SK-N-SH (cell line): ENCODE data around the gene OPCML. TPM values are rescaled to one million over a fixed set of nuclear protein-coding genes. Genes with fewer than 3 reads are reported as not detected.

Source experiments
- CTCF ChIA-PET: fragments of 300-600, 350-600 bp; formaldehyde crosslinking; extraction: SDS; loops from one replicate; lab custom pipeline; 2021; lab: Yijun Ruan, JAX
- POLR2A ChIA-PET: fragments of 350-600 bp; sonication (Branson Sonifier 250); formaldehyde crosslinking; extraction: SDS; loops from one replicate; lab custom pipeline; 2020; ENCODE audit warnings: antibody characterized with exemption, inconsistent platforms; lab: Yijun Ruan, JAX
- DNase-seq: peaks from one replicate; pipeline ENCODE4 v3.0.0; 2012
- H2AFZ ChIP-seq: fragments of 200-600 bp; sonication (generic); 2 replicates; pipeline ENCODE4 v1.8.1; 2016; ENCODE audit warnings: antibody characterized with exemption, mild to moderate bottlenecking, low read depth
- H3F3A ChIP-seq: fragments of 200-600 bp; sonication (generic); replicated peaks from 2 replicates; pipeline ENCODE3; 2016; ENCODE audit warnings: antibody characterized with exemption, mild to moderate bottlenecking; ENCODE audit not compliant: insufficient read depth
- H3K27ac ChIP-seq, 2 experiments: fragments of 200-500 bp in 1 of 2; fragments of 200-600 bp in 1 of 2; sonication (Bioruptor generic) in 1 of 2; sonication (generic), shearing (Covaris generic) in 1 of 2; 2 replicates each; pipeline versions ENCODE4 v1.5.1 to v1.6.1; 2014 to 2016; ENCODE audit warnings: low read depth in 2 of 2, inconsistent platforms in 1 of 2, low read length in 1 of 2, mild to moderate bottlenecking in 1 of 2, mixed read lengths in 1 of 2
- H3K27me3 ChIP-seq: fragments of 200-600 bp; sonication (generic), shearing (Covaris generic); 2 replicates; pipeline ENCODE4 v1.6.1; 2016; ENCODE audit warnings: mixed run types; ENCODE audit not compliant: insufficient read depth
- H3K36me3 ChIP-seq, 2 experiments: fragments of 200-500 bp in 1 of 2; fragments of 200-600 bp in 1 of 2; sonication (Bioruptor generic) in 1 of 2; sonication (generic) in 1 of 2; replicated peaks in 1 of 2; 2 replicates each; pipeline versions ENCODE3 to v1.5.1; 2014 to 2016; ENCODE audit warnings: low read length in 1 of 2, mild to moderate bottlenecking in 1 of 2; ENCODE audit not compliant: insufficient read depth in 2 of 2, control insufficient read depth in 1 of 2
- H3K4me1 ChIP-seq, 2 experiments: fragments of 200-500 bp in 1 of 2; fragments of 200-600 bp in 1 of 2; sonication (Bioruptor generic) in 1 of 2; sonication (generic), shearing (Covaris generic) in 1 of 2; 2 replicates each; pipeline versions ENCODE4 v1.5.1 to v1.6.1; 2014 to 2016; ENCODE audit warnings: low read depth in 1 of 2, low read length in 1 of 2, mixed run types in 1 of 2; ENCODE audit not compliant: insufficient read depth in 2 of 2, control insufficient read depth in 1 of 2
- H3K4me2 ChIP-seq: fragments of 200-600 bp; sonication (generic), shearing (Covaris generic); 2 replicates; pipeline ENCODE4 v1.6.1; 2017; ENCODE audit warnings: mixed run types
- H3K4me3 ChIP-seq, 2 experiments: fragments of 200-500 bp in 1 of 2; fragments of 200-600 bp in 1 of 2; sonication (Bioruptor generic) in 1 of 2; sonication (generic), shearing (Covaris generic) in 1 of 2; 2 replicates each; pipeline versions ENCODE4 v1.5.1 to v1.8.1; 2014 to 2016; ENCODE audit warnings: low read depth in 2 of 2, inconsistent platforms in 1 of 2, low read length in 1 of 2, mild to moderate bottlenecking in 1 of 2, mixed read lengths in 1 of 2, moderate library complexity in 1 of 2
- H3K79me2 ChIP-seq: fragments of 200-600 bp; sonication (generic); 2 replicates; pipeline ENCODE4 v1.8.1; 2017; ENCODE audit warnings: mild to moderate bottlenecking; ENCODE audit not compliant: insufficient read depth
- H3K9ac ChIP-seq: fragments of 200-600 bp; sonication (generic); 2 replicates; pipeline ENCODE4 v1.6.1; 2017; ENCODE audit warnings: mixed run types
- H3K9me2 ChIP-seq: fragments of 200-600 bp; sonication (generic); 2 replicates; pipeline ENCODE4 v1.6.1; 2017; ENCODE audit warnings: mixed run types
- H3K9me3 ChIP-seq: fragments of 200-600 bp; sonication (generic); 2 replicates; pipeline ENCODE4 v1.6.1; 2017; ENCODE audit warnings: mixed run types, mild to moderate bottlenecking, moderate library complexity
- H4K20me1 ChIP-seq: fragments of 200-600 bp; sonication (generic); 2 replicates; pipeline ENCODE4 v1.6.1; 2017; ENCODE audit warnings: mild to moderate bottlenecking, mixed run types; ENCODE audit not compliant: insufficient read depth
- CHD2 ChIP-seq: fragments of 150-350 bp; IDR thresholded peaks from 2 replicates; pipeline ENCODE4 v1.6.1; 2018; ENCODE audit warnings: low read length; ENCODE audit not compliant: partially characterized antibody
- ELF1 ChIP-seq: IDR thresholded peaks from 2 replicates; pipeline ENCODE4 v1.4.0; 2012
- EP300 ChIP-seq, 2 experiments: IDR thresholded peaks; 2 replicates each; pipeline versions ENCODE4 v1.4.0 to v1.6.1; 2012; ENCODE audit warnings: borderline replicate concordance in 1 of 2, low read depth in 1 of 2, low read length in 1 of 2
- FOSL2 ChIP-seq: IDR thresholded peaks from 2 replicates; pipeline ENCODE4 v1.4.0; 2012; ENCODE audit warnings: low read depth, mild to moderate bottlenecking, moderate library complexity, borderline replicate concordance
- FOXJ3 ChIP-seq: sonication (generic); formaldehyde crosslinking; IDR thresholded peaks from 2 replicates; pipeline ENCODE4 v1.5.1; 2020; ENCODE audit warnings: mild to moderate bottlenecking, missing genetic modification reagents
- FOXM1 ChIP-seq: IDR thresholded peaks from 2 replicates; pipeline ENCODE4 v1.4.0; 2012; ENCODE audit warnings: low read depth, mild to moderate bottlenecking
- GATA2 ChIP-seq: sonication (generic); formaldehyde crosslinking; IDR thresholded peaks from 2 replicates; pipeline ENCODE4 v1.5.0; 2020; ENCODE audit warnings: mild to moderate bottlenecking, missing genetic modification reagents
- MEF2A ChIP-seq: IDR thresholded peaks from 2 replicates; pipeline ENCODE4 v1.4.0; 2012; ENCODE audit warnings: low read depth, borderline replicate concordance
- MXI1 ChIP-seq: IDR thresholded peaks from 2 replicates; pipeline ENCODE4 v1.6.1; 2012; ENCODE audit warnings: mild to moderate bottlenecking, low read depth, low read length, improper control_type of control experiment
- NRF1 ChIP-seq: IDR thresholded peaks from 2 replicates; pipeline ENCODE4 v1.6.1; 2012; ENCODE audit warnings: low read depth, mild to moderate bottlenecking, low read length
- RAD21 ChIP-seq: IDR thresholded peaks from 2 replicates; pipeline ENCODE4 v1.6.1; 2012; ENCODE audit warnings: mild to moderate bottlenecking, low read length
- RCOR1 ChIP-seq: fragments of 150-350 bp; IDR thresholded peaks from 2 replicates; pipeline ENCODE4 v1.6.1; 2017; ENCODE audit warnings: antibody characterized with exemption, low read length
- RXRA ChIP-seq: IDR thresholded peaks from 2 replicates; pipeline ENCODE4 v1.4.0; 2012; ENCODE audit warnings: low read depth, mild to moderate bottlenecking, borderline replicate concordance
- SMC3 ChIP-seq: IDR thresholded peaks from 2 replicates; pipeline ENCODE4 v1.6.1; 2012; ENCODE audit warnings: low read depth, low read length, improper control_type of control experiment
- TAF1 ChIP-seq: IDR thresholded peaks from 2 replicates; pipeline ENCODE4 v1.6.1; 2012; ENCODE audit warnings: low read depth, mild to moderate bottlenecking, low read length, moderate library complexity, borderline replicate concordance
- YY1 ChIP-seq: IDR thresholded peaks from 2 replicates; pipeline ENCODE4 v1.4.0; 2012; ENCODE audit warnings: low read depth, mild to moderate bottlenecking
- WGBS: methylation state at CpG from one replicate; pipeline ENCODE4 v1.1.6; 2017; ENCODE audit warnings: low lambda C conversion rate; 5-methylcytosine and 5-hydroxymethylcytosine counted together
- polyA plus RNA-seq, 3 experiments: library from polyadenylated mRNA; depleted of rRNA; stranded (reverse); fragments of >200 nt; gene quantifications; 2 replicates each; pipeline ENCODE4 v1.2.3, GENCODE V29; 2012
- TF ChIP-seq, protein P1 (sequence below): IDR thresholded peaks from 2 replicates; pipeline ENCODE4 v1.4.0; 2012; ENCODE audit warnings: low read depth
- TF ChIP-seq, protein P2 (sequence below): fragments of 150-350 bp; IDR thresholded peaks from 2 replicates; pipeline ENCODE4 v1.6.1; 2016; ENCODE audit warnings: mild to moderate bottlenecking, low read depth, low read length
- TF ChIP-seq, protein P3 (sequence below): IDR thresholded peaks from 2 replicates; pipeline ENCODE4 v1.4.0; 2012; ENCODE audit warnings: low read depth, borderline replicate concordance
- TF ChIP-seq, protein P4 (sequence below): IDR thresholded peaks from 2 replicates; pipeline ENCODE4 v1.4.0; 2012; ENCODE audit warnings: low read depth, borderline replicate concordance

OPCML gene
- polyA plus RNA-seq, 1 of the 3 experiments (the other 2 are of a cell fraction) = not detected

DNA sequence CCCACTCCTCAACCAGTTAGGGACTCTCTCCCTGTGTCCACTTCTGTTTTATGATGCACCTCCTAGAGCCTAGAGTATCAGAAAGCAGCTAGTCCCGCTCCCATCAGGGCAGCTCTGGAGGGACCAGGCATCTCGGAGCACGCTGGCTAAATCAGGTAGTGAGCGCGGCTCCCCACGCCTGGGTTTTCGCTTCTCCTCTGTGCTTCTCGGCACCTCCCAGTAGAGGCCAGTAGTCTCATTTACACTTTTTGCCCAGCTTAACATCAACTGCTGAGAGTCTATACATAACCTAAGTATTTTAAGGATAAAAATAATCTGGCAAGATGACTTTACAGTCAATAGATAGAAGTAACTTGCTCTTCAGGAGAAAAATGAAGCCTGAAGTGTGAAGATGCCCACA lies 473.8 kb downstream of the OPCML start:
- no peak for DNase-seq
- Histone ChIP-seq H3K79me2 (no peaks in the 10 kb centered on the region), H3K4me2 (no peak overlapping the region), H3K27me3 (no peaks in the 10 kb centered on the region), H3F3A (no peaks in the 10 kb centered on the region), H3K9me3 (no peaks in the 10 kb centered on the region), H3K9me2 (no peaks in the 10 kb centered on the region), H3K9ac (no peak overlapping the region), H3K36me3 (no peaks in the 10 kb centered on the region), H3K4me3 (no peak overlapping the region; a peak in 1 of 4 replicates), H2AFZ (no peak overlapping the region), H3K4me1 (no peaks in the 10 kb centered on the region), H4K20me1 (no peaks in the 10 kb centered on the region), H3K27ac (no peak overlapping the region)
- ChIA-PET CTCF (interaction anchor here (1.0 to 6.0 kb wide), 2 partner anchors 20 to 944 kb away, joined by 3 to 45 read pairs; no protein-coding TSS in a partner anchor), POLR2A (no interaction called here)
- TF ChIP-seq EP300 (IDR thresholded peaks at IDR 0.05; ENCODE audit: borderline replicate concordance in 1 of 2, low read depth in 1 of 2, low read length in 1 of 2) (no peak), CHD2 (no peak), MXI1 (no peak), RXRA (no peak), RAD21 (no peak), FOSL2 (no peak), NRF1 (no peak), ELF1 (no peak), RCOR1 (no peak), MEF2A (no peak), FOXJ3 (CRISPR knock-in tag) (no peak), FOXM1 (no peak), SMC3 (no peak)
- TF ChIP-seq, protein P1, sequence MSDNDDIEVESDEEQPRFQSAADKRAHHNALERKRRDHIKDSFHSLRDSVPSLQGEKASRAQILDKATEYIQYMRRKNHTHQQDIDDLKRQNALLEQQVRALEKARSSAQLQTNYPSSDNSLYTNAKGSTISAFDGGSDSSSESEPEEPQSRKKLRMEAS = no peak
- TF ChIP-seq, protein P2, sequence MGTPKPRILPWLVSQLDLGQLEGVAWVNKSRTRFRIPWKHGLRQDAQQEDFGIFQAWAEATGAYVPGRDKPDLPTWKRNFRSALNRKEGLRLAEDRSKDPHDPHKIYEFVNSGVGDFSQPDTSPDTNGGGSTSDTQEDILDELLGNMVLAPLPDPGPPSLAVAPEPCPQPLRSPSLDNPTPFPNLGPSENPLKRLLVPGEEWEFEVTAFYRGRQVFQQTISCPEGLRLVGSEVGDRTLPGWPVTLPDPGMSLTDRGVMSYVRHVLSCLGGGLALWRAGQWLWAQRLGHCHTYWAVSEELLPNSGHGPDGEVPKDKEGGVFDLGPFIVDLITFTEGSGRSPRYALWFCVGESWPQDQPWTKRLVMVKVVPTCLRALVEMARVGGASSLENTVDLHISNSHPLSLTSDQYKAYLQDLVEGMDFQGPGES = no peak
- TF ChIP-seq, protein P3, sequence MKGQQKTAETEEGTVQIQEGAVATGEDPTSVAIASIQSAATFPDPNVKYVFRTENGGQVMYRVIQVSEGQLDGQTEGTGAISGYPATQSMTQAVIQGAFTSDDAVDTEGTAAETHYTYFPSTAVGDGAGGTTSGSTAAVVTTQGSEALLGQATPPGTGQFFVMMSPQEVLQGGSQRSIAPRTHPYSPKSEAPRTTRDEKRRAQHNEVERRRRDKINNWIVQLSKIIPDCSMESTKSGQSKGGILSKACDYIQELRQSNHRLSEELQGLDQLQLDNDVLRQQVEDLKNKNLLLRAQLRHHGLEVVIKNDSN = no peak
- TF ChIP-seq, all 33 proteins: peak for 0
- 61% methylated on average over 8 of the region's 8 CpGs for WGBS

DNA sequence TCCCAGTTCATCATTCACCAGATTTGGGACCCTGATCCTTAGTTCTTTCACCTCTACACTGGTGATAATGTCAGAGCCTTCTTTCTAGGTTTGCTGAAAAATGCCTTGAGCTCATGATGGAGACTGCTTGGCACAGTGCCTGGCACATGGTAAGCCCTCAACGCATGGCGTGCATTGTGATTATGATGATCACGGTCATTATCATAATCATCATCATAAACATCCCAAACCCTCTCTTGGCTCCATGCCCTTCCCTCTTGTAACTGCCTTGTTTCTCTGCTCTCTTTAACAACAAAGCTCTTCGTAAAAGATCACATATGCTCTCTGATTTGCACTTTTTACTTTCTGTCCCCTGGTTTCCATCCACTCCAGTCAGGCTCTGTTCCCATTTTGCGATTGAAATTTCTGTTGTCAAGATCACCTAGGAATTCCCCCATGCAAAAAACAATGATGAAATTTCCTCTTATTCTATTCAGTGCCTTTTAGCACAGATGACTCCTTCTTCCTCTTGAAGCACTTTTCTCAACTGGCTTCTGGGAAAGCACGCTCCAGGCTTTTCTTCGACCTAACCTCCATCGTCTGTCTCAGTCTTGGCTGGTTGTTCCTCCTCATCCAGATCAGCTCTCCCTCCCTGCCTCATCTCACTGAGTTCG lies 479.1 kb downstream of the OPCML start:
- Histone ChIP-seq H3K9ac (no peak overlapping the region), H2AFZ (no peak overlapping the region), H3K27me3 (no peaks in the 10 kb centered on the region), H3K4me1 (no peaks in the 10 kb centered on the region), H3K36me3 (no peaks in the 10 kb centered on the region), H3K9me3 (no peaks in the 10 kb centered on the region), H3K79me2 (no peaks in the 10 kb centered on the region), H3K4me2 (no peak overlapping the region), H3K27ac (no peak overlapping the region), H3K9me2 (no peaks in the 10 kb centered on the region), H4K20me1 (no peaks in the 10 kb centered on the region), H3F3A (no peaks in the 10 kb centered on the region), H3K4me3 (no peak overlapping the region)
- DNase-seq = no peak
- ChIA-PET CTCF (interaction anchor here (0.6 to 1.5 kb wide), 2 partner anchors 11 to 112 kb away, joined by 3 to 4 read pairs; no protein-coding TSS in a partner anchor), POLR2A (no interaction called here)
- WGBS = 17% methylated on average over 9 of the region's 9 CpGs
- TF ChIP-seq RXRA (no peak), YY1 (no peak), SMC3 (no peak), GATA2 (CRISPR knock-in tag) (no peak), TAF1 (no peak), RAD21 (no peak), EP300 (IDR thresholded peaks at IDR 0.05; ENCODE audit: borderline replicate concordance in 1 of 2, low read depth in 1 of 2, low read length in 1 of 2) (no peak), RCOR1 (no peak), FOXM1 (no peak), FOSL2 (no peak)
- TF ChIP-seq, protein P4, sequence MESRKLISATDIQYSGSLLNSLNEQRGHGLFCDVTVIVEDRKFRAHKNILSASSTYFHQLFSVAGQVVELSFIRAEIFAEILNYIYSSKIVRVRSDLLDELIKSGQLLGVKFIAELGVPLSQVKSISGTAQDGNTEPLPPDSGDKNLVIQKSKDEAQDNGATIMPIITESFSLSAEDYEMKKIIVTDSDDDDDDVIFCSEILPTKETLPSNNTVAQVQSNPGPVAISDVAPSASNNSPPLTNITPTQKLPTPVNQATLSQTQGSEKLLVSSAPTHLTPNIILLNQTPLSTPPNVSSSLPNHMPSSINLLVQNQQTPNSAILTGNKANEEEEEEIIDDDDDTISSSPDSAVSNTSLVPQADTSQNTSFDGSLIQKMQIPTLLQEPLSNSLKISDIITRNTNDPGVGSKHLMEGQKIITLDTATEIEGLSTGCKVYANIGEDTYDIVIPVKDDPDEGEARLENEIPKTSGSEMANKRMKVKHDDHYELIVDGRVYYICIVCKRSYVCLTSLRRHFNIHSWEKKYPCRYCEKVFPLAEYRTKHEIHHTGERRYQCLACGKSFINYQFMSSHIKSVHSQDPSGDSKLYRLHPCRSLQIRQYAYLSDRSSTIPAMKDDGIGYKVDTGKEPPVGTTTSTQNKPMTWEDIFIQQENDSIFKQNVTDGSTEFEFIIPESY = no peak
- TF ChIP-seq, protein P2 = no peak
